IPS DF 6.9 (cell line): ENCODE measurements around the gene S100A10.

Source experiments
- DNase-seq: peaks from one replicate; pipeline ENCODE4 v3.0.0-alpha.2; 2013; ENCODE audit warnings: low read depth, low spot score
- H3K27ac ChIP-seq: one replicate; pipeline ENCODE4 v1.5.1; 2013; ENCODE audit warnings: low read length, control low read depth
- H3K27me3 ChIP-seq: 2 replicates; pipeline ENCODE4 v1.6.1; 2013; ENCODE audit warnings: mild to moderate bottlenecking, low read length; ENCODE audit not compliant: control insufficient read depth, insufficient read depth
- H3K36me3 ChIP-seq: 2 replicates; pipeline ENCODE4 v1.6.1; 2013; ENCODE audit warnings: low read length; ENCODE audit not compliant: control insufficient read depth, insufficient read depth
- H3K4me1 ChIP-seq: 2 replicates; pipeline ENCODE4 v1.6.1; 2013; ENCODE audit warnings: low read length; ENCODE audit not compliant: control insufficient read depth, insufficient read depth
- H3K4me3 ChIP-seq: 2 replicates; pipeline ENCODE4 v1.5.1; 2013; ENCODE audit warnings: mild to moderate bottlenecking, low read length
- H3K9me3 ChIP-seq: 2 replicates; pipeline ENCODE4 v1.6.1; 2013; ENCODE audit warnings: low read length, inconsistent platforms; ENCODE audit not compliant: control insufficient read depth, insufficient read depth
- WGBS: extraction: QIAGEN DNeasy Blood & Tissue Kit; methylation state at CpG from one replicate; pipeline ENCODE4 v1.1.7; 2013; ENCODE audit warnings: mixed read lengths, missing lambda C conversion rate; ENCODE audit not compliant: insufficient read length, insufficient coverage; 5-methylcytosine and 5-hydroxymethylcytosine counted together

The S100A10 gene, protein sequence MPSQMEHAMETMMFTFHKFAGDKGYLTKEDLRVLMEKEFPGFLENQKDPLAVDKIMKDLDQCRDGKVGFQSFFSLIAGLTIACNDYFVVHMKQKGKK

DNA sequence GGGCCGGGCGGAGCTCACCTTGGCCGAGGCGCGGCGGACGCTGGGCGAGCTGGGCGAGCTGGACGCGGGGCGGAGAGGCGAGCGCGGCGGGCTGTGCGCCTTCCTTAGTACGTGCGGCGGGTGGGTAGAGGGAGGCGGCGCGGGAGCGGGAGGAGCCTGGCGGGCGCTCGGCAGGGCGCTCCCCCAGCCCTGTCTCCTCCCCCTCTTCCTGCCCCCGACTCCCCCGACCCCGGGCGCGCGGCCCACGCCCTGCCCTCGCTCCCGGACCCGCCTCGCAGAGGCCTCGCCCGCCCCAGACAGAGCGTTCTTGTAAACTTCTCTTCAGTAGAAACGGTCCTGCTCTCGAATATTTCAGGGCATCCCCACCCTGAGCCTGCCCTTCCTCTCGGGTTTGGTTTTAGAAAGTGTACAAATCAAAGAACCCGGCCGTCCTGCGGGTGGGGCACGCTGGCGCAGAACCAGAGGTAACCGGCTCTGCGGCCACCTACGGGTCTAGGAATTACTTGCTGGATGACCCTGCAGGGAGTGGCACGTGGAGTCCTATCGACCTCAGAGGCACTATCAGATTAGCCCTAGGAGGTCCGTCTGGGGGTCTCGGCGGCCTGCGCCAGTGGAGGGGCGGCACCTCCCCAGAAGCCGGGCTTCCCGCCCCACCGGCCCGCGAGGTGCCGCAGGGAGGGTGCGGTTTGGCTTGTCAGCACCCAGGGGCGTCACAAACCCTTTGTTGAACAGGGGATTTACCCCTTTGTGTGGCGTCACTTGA lies at the start of gene S100A10:
TSS of gene S100A10 (minus strand) at position 126 of the 763 bp plus-strand sequence. CDS start 7,629 bp downstream, outside the sequence.
- WGBS, result no CpG with 5 or more reads among the region's 69 CpGs
- Histone ChIP-seq H3K4me3 (peak within 1 kb of the TSS; percentile 66; the same call in 1 of the 2 replicates), H3K9me3 (no peaks in the 10 kb centered on the region), H3K27me3 (no peaks in the 10 kb centered on the region), H3K4me1 (0 out of 2 replicates have a peak, but pooled peaks cover 5% of the 10 kb centered on the region), H3K36me3 (no peaks in the 10 kb centered on the region), H3K27ac (no peak within 1 kb of the TSS)
- DNase-seq, result no peak

DNA sequence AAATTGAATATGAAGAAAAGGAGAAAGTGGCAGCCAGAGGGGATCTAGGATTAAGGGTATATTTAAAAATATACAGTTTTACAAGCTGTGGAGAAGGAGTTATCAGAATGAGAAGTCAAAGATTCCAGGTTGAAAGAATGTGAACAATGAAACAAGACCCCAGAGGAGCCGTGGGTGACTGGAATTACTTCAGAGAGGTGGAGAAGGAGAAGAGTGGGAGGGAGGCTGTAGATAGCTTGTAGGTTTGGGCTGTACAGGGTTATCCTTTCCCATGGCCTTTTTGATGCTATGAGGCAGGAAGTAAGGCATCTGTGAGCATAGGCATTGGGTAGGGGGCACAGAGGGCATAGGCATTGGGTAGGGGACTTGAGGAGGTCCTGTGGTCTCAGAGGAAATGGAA lies 48.4 kb upstream of the S100A10 start:
- WGBS, result no CpG with 5 or more reads among the region's 1 CpG

DNA sequence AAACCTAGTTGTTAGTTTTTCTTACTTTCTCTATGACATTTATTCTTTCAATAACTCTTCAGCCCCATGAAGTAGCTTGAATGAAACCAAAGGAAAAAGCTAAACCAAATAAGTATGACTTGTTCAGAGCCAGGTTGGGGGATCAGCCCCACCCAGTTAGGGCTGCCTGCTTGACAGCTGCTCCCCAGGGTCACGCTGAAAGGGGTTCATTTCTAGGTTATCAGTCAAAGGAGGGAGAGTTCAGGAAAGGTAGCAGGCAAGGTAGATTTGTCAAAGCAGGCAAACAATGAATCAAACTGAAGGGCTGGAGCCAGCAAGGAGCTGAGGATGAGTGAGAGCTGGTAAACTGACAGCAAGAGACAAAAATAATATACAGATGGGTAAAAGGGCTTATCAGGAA lies 46.2 kb upstream of the S100A10 start:
- Histone ChIP-seq H3K4me3 (no peak overlapping the region), H3K36me3 (no peaks in the 10 kb centered on the region), H3K9me3 (no peaks in the 10 kb centered on the region), H3K27ac (no peak overlapping the region), H3K4me1 (peaks cover 2% of the 10 kb centered on the region), H3K27me3 (no peaks in the 10 kb centered on the region; the same call in 1 of the 2 replicates)
- no peak for DNase-seq
- WGBS, result no CpG with 5 or more reads among the region's 1 CpG

More for the DNA sequence above, 48.4 kb upstream of the S100A10 start:
- no peak for DNase-seq
- H3K27ac ChIP-seq, result no peak overlapping the region
- H3K4me1 ChIP-seq, result peaks cover 2% of the 10 kb centered on the region; the same call in 1 of the 2 replicates
- no peak overlapping the region for H3K4me3 ChIP-seq
- H3K27me3 ChIP-seq, result no peaks in the 10 kb centered on the region; the same call in 1 of the 2 replicates
- no peaks in the 10 kb centered on the region for H3K36me3 ChIP-seq
- H3K9me3 ChIP-seq, result no peaks in the 10 kb centered on the region

DNA sequence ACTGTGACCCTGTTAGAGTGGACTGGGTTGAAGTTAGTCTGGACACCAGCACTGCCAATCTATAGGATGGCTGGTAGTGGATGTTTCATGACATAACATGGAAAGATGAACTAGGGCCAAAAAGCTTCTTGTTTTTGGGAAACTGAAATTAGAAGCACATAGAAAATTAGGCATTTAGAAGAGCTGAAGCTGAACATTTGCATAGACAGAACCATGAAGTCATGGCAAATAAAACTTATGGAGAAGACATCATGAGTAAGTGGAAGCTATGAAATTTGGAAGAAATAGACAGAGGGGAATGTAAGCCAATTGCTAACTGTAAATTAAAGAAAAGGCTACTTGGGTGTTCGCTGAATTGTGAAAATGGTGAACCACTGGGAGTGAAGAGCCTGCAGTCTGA lies 45.8 kb upstream of the S100A10 start:
- DNase-seq, result no peak

DNA sequence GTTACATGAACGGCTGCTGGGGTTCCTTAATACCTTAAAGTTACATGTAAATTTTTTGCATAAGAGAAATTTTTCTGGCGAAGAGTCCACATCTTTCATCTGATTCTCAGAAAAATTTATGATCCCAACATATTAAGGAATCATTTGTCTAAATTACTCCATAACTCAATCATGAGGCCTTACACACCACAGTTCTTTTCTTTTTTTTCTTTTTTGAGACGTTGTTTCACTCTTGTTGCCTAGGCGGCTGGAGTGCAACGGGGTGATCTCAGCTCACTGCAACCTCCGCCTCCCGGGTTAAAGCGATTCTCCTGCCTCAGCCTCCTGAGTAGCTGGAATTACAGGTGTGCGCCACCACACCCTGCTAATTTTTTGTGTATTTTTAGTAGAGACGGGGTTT lies 45.2 kb upstream of the S100A10 start:
- WGBS, result no CpG with 5 or more reads among the region's 10 CpGs
- no peak overlapping the region for H3K27ac ChIP-seq

More for the DNA sequence above, 45.8 kb upstream of the S100A10 start:
- Histone ChIP-seq H3K27me3 (no peaks in the 10 kb centered on the region; the same call in 1 of the 2 replicates), H3K4me1 (peaks cover 3% of the 10 kb centered on the region; the same call in 1 of the 2 replicates), H3K4me3 (no peak overlapping the region), H3K36me3 (no peaks in the 10 kb centered on the region), H3K27ac (no peak overlapping the region), H3K9me3 (no peaks in the 10 kb centered on the region)
- no CpG with 5 or more reads among the region's 1 CpG for WGBS

DNA sequence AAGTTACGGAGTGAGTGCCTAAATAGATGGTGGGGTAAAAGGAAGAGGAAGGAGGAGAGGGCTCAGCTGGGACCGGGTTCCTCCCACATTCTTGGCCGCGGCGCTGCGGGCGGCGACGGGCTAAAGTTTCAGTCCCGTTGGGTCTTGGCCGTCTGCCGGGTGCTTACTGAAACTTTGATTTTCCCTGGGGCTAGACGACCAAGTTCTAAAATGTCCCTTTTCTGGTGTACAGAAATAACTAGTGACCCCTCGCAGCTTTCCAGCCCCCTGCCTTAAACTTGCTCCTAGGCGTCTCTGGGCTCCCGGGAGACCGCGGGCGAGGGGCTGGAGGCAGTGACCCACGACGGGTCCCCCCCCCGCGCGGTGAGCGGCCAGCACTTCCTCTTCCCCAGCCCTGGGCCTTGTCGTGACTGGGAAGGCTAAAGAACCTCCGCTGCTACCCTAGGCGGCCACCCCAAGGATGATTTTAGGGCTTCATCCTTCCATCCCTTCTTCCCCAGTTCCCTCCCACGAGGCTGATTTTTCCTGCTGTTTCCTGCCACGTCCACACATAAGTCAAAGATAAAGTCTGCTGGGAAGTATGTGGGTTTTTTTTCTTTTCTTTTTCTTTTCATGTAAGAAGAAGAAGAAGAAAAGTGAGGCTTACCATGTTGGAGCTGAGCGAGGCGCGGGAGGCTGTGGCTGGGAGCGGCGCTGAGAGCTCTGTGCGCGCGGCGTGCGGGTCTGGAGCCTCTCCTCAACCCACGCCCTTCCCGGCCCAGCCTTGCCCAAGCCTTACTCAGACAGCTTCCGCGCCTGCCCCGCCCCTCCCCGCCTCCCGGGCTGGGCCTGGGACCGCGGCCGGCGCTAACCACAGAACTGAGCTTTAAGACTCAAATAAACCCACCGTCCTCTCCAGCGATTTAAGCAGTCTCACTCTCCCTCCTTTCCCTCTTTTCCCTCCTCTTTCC lies 42.9 kb upstream of the S100A10 start, which contains the start of gene S100A11:
TSS of gene S100A11 (minus strand) at position 738 of the 950 bp plus-strand sequence. CDS start at position 649, 89 bp downstream.
- H3K27me3 ChIP-seq, result no peaks in the 10 kb centered on the region
- H3K9me3 ChIP-seq, result no peaks in the 10 kb centered on the region
- 100% methylated on average over 1 of the region's 53 CpGs for WGBS
- H3K36me3 ChIP-seq, result no peaks in the 10 kb centered on the region
- no peak for DNase-seq
- H3K4me1 ChIP-seq, result peaks cover 2% of the 10 kb centered on the region; the same call in 1 of the 2 replicates
- no peak within 1 kb of the TSS for H3K27ac ChIP-seq
- H3K4me3 ChIP-seq, result peak within 1 kb of the TSS; percentile 40; the same call in 1 of the 2 replicates

More for the DNA sequence above, 45.2 kb upstream of the S100A10 start:
- Histone ChIP-seq H3K9me3 (no peaks in the 10 kb centered on the region), H3K4me3 (no peak overlapping the region), H3K4me1 (peaks cover 2% of the 10 kb centered on the region; the same call in 1 of the 2 replicates), H3K27me3 (no peaks in the 10 kb centered on the region; the same call in 1 of the 2 replicates), H3K36me3 (no peaks in the 10 kb centered on the region)
- DNase-seq, result no peak

DNA sequence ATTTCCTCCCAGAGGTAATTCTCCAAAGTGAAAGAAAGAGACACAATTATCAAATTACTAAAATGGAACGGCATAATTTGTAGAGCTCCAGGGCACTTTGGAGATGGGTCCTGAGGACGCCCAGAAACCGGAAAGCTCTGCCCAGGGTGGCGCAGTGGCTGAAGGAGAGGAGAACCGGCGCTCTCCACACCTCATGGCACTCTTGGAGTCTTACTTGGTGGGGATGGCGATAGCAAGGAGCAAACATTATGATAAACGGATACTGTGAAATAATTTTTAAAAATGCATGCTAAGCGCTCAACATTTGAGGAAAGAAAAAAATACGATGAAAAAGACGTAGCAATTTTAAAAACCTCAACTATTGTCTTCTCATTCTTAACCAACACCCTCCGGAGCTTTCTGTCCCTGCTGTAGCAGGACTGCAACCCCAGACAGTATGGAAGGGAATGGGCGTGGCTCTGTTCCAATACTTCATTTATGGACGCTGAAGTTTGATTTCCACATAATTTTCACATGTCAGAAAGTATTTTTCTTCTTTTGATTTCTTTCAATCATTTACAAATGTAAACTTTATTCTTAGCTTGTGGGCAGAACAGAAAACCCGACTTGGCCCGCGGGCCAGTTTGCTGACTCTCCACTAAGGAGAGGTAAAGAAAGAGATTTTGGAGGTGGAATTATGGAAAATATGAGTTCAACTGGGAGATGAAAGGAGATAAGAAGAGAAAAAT lies 42.0 kb upstream of the S100A10 start:
- H3K4me1 ChIP-seq, result peaks cover 2% of the 10 kb centered on the region; the same call in 1 of the 2 replicates

DNA sequence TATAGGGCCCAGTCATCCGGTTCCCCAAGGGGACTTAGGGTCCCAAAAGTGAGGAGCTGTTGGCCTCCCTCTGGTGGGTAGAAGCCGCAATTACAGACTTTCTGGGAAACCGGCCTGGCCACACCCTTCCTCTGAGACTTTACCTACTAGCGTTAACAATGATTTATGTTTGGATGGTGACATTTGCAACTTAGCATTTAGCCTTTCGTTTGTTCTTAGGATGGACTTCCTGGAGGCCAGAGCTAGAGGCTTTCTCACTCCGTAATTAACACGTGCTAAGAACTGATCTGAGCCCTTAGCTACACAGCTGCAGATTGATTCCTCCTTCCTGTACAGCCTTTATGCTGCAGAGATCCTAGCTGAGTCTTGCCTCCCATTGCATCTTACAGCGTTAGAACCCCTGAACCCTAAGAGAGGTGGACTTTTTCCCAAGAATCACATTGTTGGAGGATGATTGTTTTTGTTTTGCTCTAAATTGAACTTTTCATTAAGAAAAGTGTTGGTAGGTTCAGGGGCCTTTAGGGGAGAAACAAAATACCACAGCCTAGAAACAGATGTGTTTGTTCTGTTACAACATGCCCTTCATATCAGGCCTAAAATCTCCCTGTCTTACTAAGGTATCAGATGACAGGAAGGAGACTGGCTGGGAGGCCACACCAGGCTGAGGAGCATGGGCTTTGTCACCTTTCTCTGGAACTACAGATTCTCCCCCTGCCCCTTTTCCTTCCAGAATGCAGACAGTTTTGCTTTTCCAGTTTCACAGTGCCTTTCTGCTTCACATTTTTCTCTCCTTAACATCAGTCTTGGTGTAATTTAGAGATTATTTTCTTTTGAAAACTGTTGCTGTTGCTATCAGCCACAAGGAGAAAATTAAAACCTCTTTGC lies 41.2 kb upstream of the S100A10 start:
- Histone ChIP-seq H3K4me1 (peaks cover 2% of the 10 kb centered on the region; the same call in 1 of the 2 replicates), H3K36me3 (no peaks in the 10 kb centered on the region), H3K27me3 (no peaks in the 10 kb centered on the region), H3K27ac (peak overlapping the region; percentile 89), H3K9me3 (no peaks in the 10 kb centered on the region), H3K4me3 (no peak overlapping the region)
- DNase-seq, result no peak
- no CpG with 5 or more reads among the region's 8 CpGs for WGBS

More for the DNA sequence above, 42.0 kb upstream of the S100A10 start:
- no CpG with 5 or more reads among the region's 17 CpGs for WGBS
- H3K36me3 ChIP-seq, result no peaks in the 10 kb centered on the region
- H3K4me3 ChIP-seq, result peak overlapping the region; percentile 40; the same call in 1 of the 2 replicates
- no peaks in the 10 kb centered on the region for H3K9me3 ChIP-seq
- no peaks in the 10 kb centered on the region for H3K27me3 ChIP-seq
- DNase-seq, result no peak
- H3K27ac ChIP-seq, result no peak overlapping the region

DNA sequence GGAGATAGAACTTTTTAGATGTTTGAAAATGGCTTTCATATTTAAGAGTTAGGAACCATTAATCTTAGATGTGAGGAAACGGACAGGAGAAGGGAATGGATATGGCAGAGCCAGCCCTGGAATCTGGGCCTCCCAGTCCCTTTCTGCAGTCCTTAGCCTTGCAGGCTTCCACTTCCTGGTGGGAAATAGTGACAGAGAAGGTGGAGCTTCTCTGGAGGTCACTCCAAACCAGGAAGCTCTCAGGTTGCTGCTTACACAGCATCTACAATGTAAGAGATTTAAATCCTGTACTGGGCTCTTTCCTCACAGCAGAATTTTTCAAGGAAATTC lies 40.6 kb upstream of the S100A10 start:
- Histone ChIP-seq H3K4me1 (peaks cover 2% of the 10 kb centered on the region; the same call in 1 of the 2 replicates), H3K27ac (no peak overlapping the region), H3K9me3 (no peaks in the 10 kb centered on the region), H3K36me3 (no peaks in the 10 kb centered on the region), H3K27me3 (no peaks in the 10 kb centered on the region), H3K4me3 (no peak overlapping the region)
- no peak for DNase-seq
- no CpG with 5 or more reads among the region's 1 CpG for WGBS
